Pulmonary artery endothelial cell (primary cell): Measurements from ENCODE around the gene KRTAP5-1. TPM values are rescaled to one million over a fixed set of nuclear protein-coding genes. Genes with fewer than 3 reads are reported as not detected.

ENCODE experiments used
- DNase-seq: peaks from one replicate; pipeline ENCODE4 v3.0.0-alpha.2; 2011; ENCODE audit warnings: low read depth, low spot score
- total RNA-seq: library from RNA; depleted of rRNA; stranded (reverse); fragments of >200 nt; gene quantifications from 2 replicates; pipeline ENCODE4 v1.2.3, GENCODE V29; 2014

KRTAP5-1 gene
- total RNA-seq, 1 donor from 2014 or later, result not detected

GRCh38 chr11:1572197-1573076, 12.6 kb downstream of the KRTAP5-1 start, which contains the start of gene DUSP8:
TSS of gene DUSP8 (minus strand) at chr11:1572271. CDS start at chr11:1565826, 6,445 bp downstream.
- peak; percentile 45 for DNase-seq

- no peak for DNase-seq
Measured at GRCh38 chr11:1571760-1572196, 13.3 kb downstream of the KRTAP5-1 start.

DNA sequence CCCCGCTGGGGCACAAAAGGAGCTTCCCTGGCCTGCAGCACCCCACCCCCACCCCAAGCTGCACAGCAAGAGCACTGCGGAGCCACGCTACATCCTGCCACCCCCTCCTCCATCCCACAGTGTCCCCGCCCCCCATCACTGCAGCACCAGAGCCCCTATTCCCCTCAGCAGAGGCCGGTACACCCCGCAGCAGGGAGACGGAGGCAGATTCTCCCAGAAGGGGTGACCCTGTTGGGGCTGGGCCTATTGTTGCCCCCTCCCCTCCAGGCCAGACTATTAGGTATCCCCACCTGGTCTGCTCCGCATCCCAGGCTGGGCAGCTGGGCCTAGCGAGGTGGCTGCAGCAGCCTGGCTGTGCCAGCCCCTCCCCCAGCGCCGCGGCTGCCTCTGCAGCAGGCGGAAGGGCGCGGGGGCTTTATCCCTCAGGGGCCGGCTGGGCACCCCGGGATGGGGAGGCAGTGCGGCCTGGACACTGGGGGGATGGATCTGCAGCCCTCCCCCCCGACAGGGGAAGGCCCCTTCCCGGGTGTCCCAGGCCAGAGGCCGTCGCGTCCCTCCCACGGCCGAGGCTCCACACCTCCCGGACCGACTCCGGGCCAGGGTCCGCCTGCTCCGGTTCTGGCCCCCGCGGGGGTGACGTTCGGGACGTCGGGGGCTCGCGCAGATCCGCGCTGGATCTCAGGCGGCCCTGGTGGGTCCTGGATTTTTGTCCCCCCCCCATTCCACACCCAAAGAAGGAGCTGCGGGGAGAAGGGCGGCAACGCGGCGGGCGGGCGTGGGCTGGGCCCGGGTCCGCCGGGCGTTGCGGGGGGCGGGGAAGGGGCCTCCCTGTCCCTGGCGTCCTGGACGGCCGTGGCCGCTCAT, 14.0 kb downstream of the KRTAP5-1 start:
- no peak for DNase-seq

DNA sequence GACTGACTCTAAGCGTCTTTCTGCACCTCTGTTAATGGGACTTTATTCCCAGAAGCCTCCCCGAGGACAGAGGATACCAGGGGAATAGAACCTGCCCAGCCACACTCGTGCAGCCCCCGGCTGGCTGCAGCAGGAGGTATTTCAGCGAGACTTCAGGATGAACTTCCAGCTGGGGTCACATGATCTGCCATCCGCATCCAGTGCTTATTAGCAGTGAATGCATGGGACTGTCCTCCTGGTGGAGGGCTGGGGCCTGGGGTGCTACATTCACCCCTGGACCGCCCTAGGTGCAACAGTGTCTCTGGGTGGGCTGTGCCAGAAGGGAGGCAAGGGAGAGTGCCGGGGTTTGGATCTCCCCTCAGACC, 14.6 kb downstream of the KRTAP5-1 start:
- DNase-seq, result no peak

DNA sequence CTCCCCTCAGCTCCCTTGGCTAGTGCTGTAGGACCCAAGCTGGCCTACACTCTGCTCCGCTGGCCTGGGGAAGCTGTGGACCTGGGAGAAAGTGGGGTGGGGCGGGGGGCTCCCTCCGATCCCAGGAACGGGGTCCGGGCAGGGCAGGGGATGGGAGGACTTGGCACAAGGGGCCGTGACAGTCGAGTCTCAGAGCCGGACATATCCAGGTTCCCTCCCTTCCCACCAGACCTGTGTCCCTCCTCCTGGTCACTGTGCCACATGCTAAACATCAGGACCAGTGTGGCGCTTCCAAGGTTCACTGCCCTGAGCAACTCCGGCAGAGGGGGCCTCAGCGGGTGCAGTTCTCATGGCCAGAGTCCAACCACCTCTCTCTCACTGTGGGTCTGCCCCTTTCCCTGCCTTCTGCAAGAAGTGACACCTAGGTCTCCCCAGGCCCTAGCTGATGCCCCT, 15.1 kb downstream of the KRTAP5-1 start:
- no peak for DNase-seq

GRCh38 chr11:1569251-1569780, 15.8 kb downstream of the KRTAP5-1 start:
- DNase-seq, result no peak

- DNase-seq, result no peak
Measured at GRCh38 chr11:1568441-1568911, 16.6 kb downstream of the KRTAP5-1 start.

DNA sequence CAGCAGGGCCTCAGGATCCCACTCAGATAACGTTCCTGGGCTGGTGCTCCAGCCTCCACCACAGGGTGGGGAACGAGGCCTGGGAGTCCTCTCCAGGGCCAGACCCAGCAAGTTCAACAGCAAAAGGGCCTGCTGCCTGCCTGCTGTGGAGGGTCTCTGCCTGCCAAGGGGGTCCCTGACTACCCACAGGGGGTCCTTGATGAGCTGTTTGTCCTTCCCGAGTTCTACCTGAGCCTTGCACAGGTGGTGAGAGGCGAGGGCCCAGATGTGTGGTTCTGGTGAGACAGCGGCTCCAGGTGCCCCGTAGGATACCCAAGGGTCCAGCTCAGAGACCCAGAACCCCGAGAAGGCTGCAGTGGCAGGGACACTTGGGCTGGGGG, 17.4 kb downstream of the KRTAP5-1 start:
- no peak for DNase-seq

GRCh38 chr11:1567052-1567720, 17.9 kb downstream of the KRTAP5-1 start:
- DNase-seq, result no peak

DNA sequence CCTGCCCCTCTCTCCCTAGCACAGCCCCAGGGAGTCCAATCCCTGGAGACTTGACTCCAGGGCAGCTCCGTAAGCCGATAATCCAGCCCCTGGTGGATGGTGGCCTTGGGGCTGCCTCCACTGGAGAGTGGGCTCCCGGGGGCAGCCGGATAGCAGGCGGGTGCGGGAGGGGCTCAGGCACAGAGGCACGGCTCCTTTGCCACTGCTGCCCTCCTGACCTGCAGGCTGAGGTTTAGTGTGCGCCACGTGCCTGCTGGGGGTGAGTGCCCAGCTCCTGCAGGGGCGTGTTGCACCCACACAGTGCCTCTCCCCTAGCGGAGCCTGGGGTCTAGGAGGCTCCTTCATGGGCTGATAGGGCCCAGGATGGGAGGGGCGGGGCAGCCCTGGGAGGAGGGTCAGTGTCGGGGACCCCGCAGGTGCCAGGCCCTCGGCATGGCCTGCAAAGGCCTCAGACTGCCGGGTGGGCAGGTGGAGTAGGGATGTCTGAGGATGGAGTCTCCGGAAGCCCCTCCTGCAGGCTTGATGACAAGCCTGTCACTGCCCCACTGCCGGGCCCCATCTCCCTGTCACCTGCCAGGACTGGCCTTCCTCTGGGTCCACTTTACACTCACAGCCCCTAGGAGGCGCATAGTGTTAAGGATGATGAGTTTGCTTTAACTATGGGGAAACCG, 18.6 kb downstream of the KRTAP5-1 start:
- no peak for DNase-seq

DNA sequence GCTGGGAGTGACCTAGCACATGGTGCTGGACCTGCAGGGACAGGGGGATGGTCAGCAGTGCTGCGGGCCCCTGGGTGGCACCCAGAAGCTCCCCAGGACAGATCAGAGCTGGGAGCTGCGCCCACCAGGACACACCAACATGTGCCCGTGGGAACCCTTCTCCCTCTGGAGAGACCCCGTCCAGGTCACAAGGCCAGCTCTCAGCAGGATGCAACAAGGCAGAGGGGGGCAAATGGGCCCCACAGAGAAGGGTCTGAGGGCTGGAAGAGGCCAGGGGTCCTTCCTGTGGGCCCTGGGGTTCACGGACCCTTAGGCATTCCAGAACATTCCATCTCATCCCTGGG, 19.2 kb downstream of the KRTAP5-1 start:
- no peak for DNase-seq

DNA sequence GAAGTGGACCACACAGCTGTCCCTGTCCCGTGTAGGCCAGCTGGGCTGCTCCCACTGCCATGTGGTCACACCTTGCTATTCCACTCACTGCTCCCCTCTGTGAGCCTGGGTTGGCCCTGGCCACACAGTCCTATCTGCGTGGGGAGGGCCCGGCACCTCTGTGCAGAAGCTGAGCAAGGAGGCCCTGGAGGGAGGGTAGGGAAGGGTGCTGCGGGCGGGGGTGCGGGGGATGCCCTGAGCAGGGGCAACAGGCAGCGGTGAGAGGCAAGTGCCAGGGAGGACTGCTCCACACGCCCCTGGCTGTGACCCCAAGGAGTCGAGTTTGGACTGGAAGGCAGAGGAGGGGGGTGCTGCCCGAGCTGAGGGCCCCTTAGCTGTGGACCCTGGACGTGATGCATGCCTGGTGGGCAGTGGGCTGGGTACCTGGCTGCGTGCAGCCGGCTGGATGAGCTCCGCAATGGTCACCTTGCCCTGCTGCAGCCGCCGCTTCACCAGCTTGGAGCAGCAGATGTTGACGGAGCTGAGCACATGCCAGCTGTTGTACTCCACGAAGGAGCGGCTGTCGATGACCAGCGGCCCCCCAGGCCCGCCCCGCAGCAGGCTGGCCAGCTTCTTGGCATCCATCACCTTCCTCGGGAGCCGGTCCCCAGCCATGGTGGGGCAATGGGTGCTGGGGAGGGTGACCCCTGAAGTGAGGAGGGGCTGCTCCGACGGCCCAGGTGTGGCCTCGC, 19.7 kb downstream of the KRTAP5-1 start:
- DNase-seq, result no peak

DNA sequence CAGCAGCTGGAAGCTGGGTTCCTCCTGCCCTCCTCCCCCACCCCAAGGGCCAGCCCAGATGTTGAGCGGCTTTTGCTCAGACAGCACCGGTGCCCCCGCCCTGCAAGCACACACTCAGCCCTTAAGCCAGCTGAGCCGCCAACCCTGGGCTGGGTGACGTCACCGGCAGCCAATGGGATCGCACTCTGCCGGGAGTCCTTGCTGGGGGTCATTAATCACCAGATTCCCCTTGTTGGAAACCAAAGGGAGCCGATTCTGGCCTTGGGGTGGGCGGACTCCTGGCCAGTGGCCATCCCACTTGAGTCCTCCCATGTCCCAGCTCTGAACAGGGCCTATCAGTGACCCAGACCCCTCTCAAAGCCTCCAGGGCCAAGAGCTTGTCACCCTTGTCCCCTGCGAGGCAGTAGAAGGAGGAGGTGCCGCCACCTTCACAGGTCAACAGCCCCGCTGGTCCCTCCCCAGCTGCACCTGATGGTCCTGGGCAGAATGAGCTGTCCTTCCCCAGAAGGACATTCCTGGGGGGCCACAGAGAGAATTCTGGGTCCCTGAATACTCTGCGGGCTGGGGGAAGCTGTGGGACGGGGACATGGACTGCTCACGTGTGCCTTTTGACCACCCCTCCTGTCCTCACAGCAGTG, 20.4 kb downstream of the KRTAP5-1 start:
- no peak for DNase-seq

- DNase-seq, result no peak
Measured at GRCh38 chr11:1563697-1564534, 21.2 kb downstream of the KRTAP5-1 start.

GRCh38 chr11:1563149-1563638, 21.9 kb downstream of the KRTAP5-1 start:
- DNase-seq, result no peak

- no peak for DNase-seq
Measured at GRCh38 chr11:1562469-1563148, 22.5 kb downstream of the KRTAP5-1 start.

DNA sequence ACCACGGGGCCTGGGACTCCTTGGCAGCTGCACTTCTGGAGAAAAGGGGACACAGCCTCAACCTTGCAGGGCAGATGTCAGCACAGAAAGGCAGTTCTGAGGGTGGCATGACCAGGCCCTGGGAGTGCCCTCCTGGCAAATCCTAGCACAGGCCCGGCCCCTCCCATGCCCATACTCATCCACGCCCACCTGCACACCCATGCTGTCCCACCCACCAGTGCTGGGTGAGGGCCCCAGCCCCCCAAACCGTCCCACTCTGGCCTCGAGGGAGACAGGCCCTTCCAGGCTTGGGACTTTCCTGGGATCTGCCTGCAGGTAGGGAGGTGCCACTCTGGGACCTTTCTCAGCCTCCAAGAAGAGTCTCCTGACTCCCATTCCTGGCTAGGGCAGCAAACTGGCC, 23.1 kb downstream of the KRTAP5-1 start:
- no peak for DNase-seq

DNA sequence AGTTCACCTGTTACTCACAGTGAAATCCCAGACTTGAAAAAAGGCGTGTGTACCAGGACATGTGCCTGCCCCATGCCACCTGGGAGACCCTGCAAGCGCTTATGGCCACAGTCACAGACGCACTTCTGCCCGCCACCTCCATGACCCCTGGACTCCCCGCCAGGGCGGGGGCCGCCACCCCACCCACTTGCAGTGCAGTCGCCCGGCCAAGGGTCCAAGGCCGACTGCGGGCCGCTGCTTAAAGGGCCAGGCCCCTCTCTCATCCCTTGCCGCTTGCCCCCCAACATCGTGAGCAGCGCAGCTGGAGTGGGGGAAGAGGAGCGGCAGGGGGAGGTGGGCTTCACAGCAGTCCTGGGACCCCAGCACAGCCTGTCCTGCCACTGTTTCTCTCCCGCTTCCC, 23.8 kb downstream of the KRTAP5-1 start:
- no peak for DNase-seq
